Activated naive CD8-positive, alpha-beta T cell treated with anti-CD3 and anti-CD28 coated beads for 36 hours (primary cell): ENCODE measurements around the gene PEAK3. TPM values are rescaled to one million over a fixed set of nuclear protein-coding genes. Genes with fewer than 3 reads are reported as not detected.

Source experiments
- DNase-seq: peaks from one replicate; pipeline ENCODE4 v3.0.0; 2021
- H3K27ac Mint-ChIP-seq: one replicate; pipeline ENCODE4 v1.8.0; 2022; ENCODE audit warnings: mild to moderate bottlenecking, moderate library complexity, mixed read lengths
- H3K27me3 Mint-ChIP-seq: one replicate; pipeline ENCODE4 v1.8.0; 2022; ENCODE audit warnings: mild to moderate bottlenecking, mixed read lengths
- H3K36me3 Mint-ChIP-seq: one replicate; pipeline ENCODE4 v1.8.0; 2021; ENCODE audit warnings: mild to moderate bottlenecking, mixed read lengths
- H3K4me1 Mint-ChIP-seq: one replicate; pipeline ENCODE4 v1.8.0; 2021; ENCODE audit warnings: mixed read lengths
- H3K4me3 Mint-ChIP-seq: one replicate; pipeline ENCODE4 v1.8.0; 2022; ENCODE audit warnings: mild to moderate bottlenecking, moderate library complexity, mixed read lengths
- H3K9me3 Mint-ChIP-seq: one replicate; pipeline ENCODE4 v1.8.0; 2022; ENCODE audit warnings: mixed read lengths
- total RNA-seq, 2 experiments: library from RNA; stranded (reverse); gene quantifications; one replicate each; pipeline ENCODE4 v1.2.3, GENCODE V29; 2021

Gene PEAK3
- total RNA-seq, 2 experiments from 2014 or later = not detected

DNA sequence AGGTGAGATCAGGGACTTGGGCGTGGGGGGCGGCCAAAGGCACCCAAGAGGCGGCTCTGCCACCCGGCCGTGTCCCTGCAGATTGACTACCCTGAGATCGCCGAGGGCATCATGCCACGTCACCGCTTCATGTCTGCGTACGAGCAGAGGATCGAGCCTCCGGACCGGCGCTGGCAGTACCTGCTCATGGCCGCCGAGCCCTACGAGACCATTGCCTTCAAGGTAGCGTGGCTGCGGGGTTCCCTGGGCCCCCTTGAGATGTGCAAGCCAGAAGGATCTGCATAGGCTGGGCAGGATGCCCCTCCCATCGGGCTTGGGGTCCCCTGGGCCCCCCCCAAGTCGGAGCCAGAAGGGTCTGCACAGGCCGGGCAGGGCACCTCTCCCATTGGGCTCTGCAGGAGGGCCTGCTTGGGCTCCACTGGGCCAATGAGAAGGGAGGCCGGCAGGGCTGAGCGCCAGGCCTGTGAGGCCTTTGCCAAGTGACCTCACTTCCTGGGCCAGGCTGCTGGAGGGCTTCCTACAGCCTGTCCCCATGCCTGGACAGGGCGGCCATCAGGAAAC lies 35.1 kb downstream of the PEAK3 start:
- Mint-ChIP-seq H3K4me3 (no peak overlapping the region), H3K4me1 (peaks cover 8% of the 10 kb centered on the region), H3K9me3 (no peaks in the 10 kb centered on the region), H3K27me3 (peaks cover 4% of the 10 kb centered on the region), H3K36me3 (peaks cover 14% of the 10 kb centered on the region), H3K27ac (no peak overlapping the region)
- no peak for DNase-seq

DNA sequence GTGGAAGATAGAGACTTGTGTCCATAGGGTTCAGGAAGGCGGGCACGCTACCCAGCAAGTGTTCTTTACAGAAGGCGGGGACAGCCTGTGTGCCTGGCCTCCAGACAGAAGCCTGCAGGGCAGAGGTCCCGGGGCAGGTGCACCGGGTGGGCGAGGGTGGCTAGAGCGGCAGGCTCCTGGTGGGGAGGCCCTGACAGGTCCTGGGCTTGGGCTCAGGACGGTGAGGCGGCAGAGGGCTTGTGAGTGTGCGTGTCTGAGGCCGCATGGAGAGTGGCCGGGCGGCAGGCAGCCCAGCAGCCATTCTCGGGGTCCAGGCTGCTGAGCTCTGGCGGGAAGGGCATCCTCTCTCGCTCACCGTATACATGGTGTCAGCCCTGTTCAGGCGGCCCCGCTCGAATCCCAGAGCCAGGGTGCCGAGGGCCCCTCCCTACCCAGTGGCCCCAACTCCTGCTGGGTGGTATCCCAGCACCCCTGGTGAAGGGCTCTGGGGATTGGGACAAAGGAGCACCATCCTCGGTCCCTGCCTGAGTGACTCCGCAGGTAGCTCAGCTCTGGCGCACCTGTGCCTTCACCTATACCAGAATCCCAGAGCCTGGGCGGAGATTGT lies 35.9 kb downstream of the PEAK3 start:
- H3K36me3 Mint-ChIP-seq = peaks cover 17% of the 10 kb centered on the region
- DNase-seq = no peak
- no peak overlapping the region for H3K4me3 Mint-ChIP-seq
- H3K9me3 Mint-ChIP-seq = no peaks in the 10 kb centered on the region
- no peaks in the 10 kb centered on the region for H3K27me3 Mint-ChIP-seq
- no peak overlapping the region for H3K27ac Mint-ChIP-seq
- H3K4me1 Mint-ChIP-seq = peaks cover 15% of the 10 kb centered on the region

GRCh38 chr19:2245273-2245672 lies 36.7 kb downstream of the PEAK3 start:
- Mint-ChIP-seq H3K4me1 (peaks cover 24% of the 10 kb centered on the region), H3K9me3 (no peaks in the 10 kb centered on the region), H3K36me3 (peaks cover 26% of the 10 kb centered on the region)

GRCh38 chr19:2244486-2244885 lies 37.5 kb downstream of the PEAK3 start:
- Mint-ChIP-seq H3K27me3 (no peaks in the 10 kb centered on the region), H3K4me1 (peaks cover 30% of the 10 kb centered on the region), H3K9me3 (no peaks in the 10 kb centered on the region), H3K27ac (no peak overlapping the region), H3K36me3 (peaks cover 32% of the 10 kb centered on the region), H3K4me3 (no peak overlapping the region)
- no peak for DNase-seq

More at GRCh38 chr19:2245273-2245672, 36.7 kb downstream of the PEAK3 start:
- no peaks in the 10 kb centered on the region for H3K27me3 Mint-ChIP-seq
- H3K27ac Mint-ChIP-seq = no peak overlapping the region
- DNase-seq = no peak
- H3K4me3 Mint-ChIP-seq = no peak overlapping the region

- no peak overlapping the region for H3K27ac Mint-ChIP-seq
- H3K9me3 Mint-ChIP-seq = no peaks in the 10 kb centered on the region
- H3K36me3 Mint-ChIP-seq = peaks cover 35% of the 10 kb centered on the region
- H3K4me3 Mint-ChIP-seq = no peak overlapping the region
- H3K4me1 Mint-ChIP-seq = peaks cover 32% of the 10 kb centered on the region
- H3K27me3 Mint-ChIP-seq = no peaks in the 10 kb centered on the region
- DNase-seq = no peak
Observed at GRCh38 chr19:2244125-2244411, 37.9 kb downstream of the PEAK3 start.

DNA sequence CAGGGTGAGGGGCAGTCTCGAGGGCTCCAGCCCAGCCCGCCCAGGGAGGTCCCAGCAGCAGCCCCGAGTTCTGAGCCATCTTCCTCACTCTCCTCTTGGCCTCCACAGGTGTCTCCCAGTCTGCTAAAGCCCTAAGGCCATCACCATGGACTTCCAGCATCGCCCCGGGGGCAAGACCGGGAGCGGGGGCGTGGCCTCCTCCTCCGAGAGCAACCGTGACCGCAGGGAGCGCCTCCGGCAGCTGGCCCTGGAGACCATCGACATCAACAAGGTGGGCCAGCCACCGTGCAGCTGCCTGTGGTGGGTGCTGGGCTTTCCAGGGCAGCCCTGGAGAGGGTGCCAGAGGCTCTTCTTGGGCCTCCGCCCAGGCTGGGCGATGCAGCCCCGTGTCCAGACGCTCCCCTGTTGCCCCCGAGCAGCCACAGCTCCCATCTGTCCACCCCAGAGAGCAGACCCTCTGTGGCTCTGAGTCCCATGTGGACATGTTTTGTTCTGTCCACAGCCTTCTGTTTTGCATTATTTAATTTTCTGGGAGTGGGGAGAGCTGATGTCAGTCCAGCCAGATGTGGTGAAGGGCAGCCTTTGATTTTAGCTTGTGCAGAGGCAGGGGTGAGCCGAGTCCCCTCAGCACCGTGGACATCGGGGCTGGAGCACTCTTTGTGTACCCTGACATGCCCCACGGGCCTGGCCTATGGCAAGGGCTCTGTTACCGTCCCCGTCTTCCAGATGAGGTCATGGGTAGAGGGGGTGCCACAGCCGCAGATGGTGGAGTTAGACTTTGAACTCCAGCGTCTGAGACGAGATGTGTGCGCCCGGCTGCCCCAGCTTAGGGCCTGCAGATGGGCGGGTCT lies 38.5 kb downstream of the PEAK3 start:
- no peak overlapping the region for H3K4me3 Mint-ChIP-seq
- no peak for DNase-seq
- no peaks in the 10 kb centered on the region for H3K9me3 Mint-ChIP-seq
- no peak overlapping the region for H3K27ac Mint-ChIP-seq
- H3K36me3 Mint-ChIP-seq = peaks cover 40% of the 10 kb centered on the region
- peaks cover 38% of the 10 kb centered on the region for H3K4me1 Mint-ChIP-seq
- H3K27me3 Mint-ChIP-seq = no peaks in the 10 kb centered on the region

- no peak overlapping the region for H3K4me3 Mint-ChIP-seq
Observed at GRCh38 chr19:2242816-2243215, 39.2 kb downstream of the PEAK3 start.

DNA sequence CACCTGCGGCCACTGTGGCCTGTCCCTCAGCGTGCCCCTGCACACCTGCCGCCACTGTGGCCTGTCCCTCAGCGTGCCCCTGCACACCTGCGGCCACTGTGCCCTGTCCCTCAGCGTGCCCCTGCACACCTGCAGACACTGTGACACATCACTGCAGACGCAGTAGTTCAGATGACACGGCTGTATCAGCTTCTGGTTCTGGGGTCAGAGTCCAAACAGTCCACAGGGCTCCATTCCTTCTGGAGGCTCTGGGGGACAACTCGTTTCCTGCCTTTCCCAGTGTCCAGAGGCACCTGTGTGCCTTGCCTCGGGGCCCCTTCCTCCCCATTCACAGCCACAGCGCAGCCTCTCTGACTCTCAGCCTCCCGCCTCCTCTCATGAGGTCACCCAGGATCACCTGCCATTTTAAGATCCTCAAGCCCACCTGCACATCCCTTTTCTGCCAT lies 39.9 kb downstream of the PEAK3 start:
- Mint-ChIP-seq H3K9me3 (no peaks in the 10 kb centered on the region), H3K27ac (no peak overlapping the region), H3K4me1 (peaks cover 47% of the 10 kb centered on the region), H3K27me3 (no peaks in the 10 kb centered on the region), H3K36me3 (peaks cover 54% of the 10 kb centered on the region), H3K4me3 (peak overlapping the region; percentile 14)
- no peak for DNase-seq

More at GRCh38 chr19:2242816-2243215, 39.2 kb downstream of the PEAK3 start:
- Mint-ChIP-seq H3K9me3 (no peaks in the 10 kb centered on the region), H3K27me3 (no peaks in the 10 kb centered on the region), H3K4me1 (peaks cover 44% of the 10 kb centered on the region), H3K27ac (no peak overlapping the region), H3K36me3 (peaks cover 47% of the 10 kb centered on the region)
- no peak for DNase-seq

GRCh38 chr19:2240881-2241760 lies 40.9 kb downstream of the PEAK3 start:
- H3K36me3 Mint-ChIP-seq = peaks cover 62% of the 10 kb centered on the region

GRCh38 chr19:2239771-2240770 lies 41.9 kb downstream of the PEAK3 start:
- no peak for DNase-seq
- H3K4me1 Mint-ChIP-seq = peaks cover 55% of the 10 kb centered on the region
- peaks cover 63% of the 10 kb centered on the region for H3K36me3 Mint-ChIP-seq
- H3K27me3 Mint-ChIP-seq = no peaks in the 10 kb centered on the region
- H3K9me3 Mint-ChIP-seq = no peaks in the 10 kb centered on the region
- peak overlapping the region; percentile 99 for H3K4me3 Mint-ChIP-seq
- peak overlapping the region; percentile 100 for H3K27ac Mint-ChIP-seq

More at GRCh38 chr19:2240881-2241760, 40.9 kb downstream of the PEAK3 start:
- Mint-ChIP-seq H3K27ac (peak overlapping the region; percentile 45), H3K4me3 (peak overlapping the region; percentile 99), H3K9me3 (no peaks in the 10 kb centered on the region), H3K4me1 (peaks cover 52% of the 10 kb centered on the region), H3K27me3 (no peaks in the 10 kb centered on the region)
- DNase-seq = no peak

- H3K36me3 Mint-ChIP-seq = peaks cover 62% of the 10 kb centered on the region
- H3K27me3 Mint-ChIP-seq = no peaks in the 10 kb centered on the region
- peaks cover 62% of the 10 kb centered on the region for H3K4me1 Mint-ChIP-seq
- no peak for DNase-seq
- no peaks in the 10 kb centered on the region for H3K9me3 Mint-ChIP-seq
- H3K27ac Mint-ChIP-seq = peak overlapping the region; percentile 100
- H3K4me3 Mint-ChIP-seq = peak overlapping the region; percentile 99
Observed at GRCh38 chr19:2239173-2239572, 42.8 kb downstream of the PEAK3 start.

DNA sequence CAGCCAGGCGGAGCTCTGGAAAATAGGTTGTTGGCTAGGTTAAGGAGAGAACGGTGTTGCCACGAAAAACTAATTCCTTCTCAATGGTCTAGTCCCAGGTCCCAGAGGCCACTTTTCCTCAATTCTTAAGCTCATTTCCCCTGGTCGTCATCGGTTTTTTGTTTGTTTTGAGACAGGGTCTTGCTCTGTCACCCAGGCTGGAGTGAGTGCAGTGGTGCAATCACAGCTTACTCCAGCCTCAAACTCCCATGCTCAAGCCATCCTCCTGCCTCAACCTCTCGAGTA lies 44.2 kb downstream of the PEAK3 start:
- Mint-ChIP-seq H3K4me3 (peak overlapping the region; percentile 99), H3K4me1 (peaks cover 67% of the 10 kb centered on the region), H3K27ac (peak overlapping the region; percentile 100), H3K36me3 (peaks cover 65% of the 10 kb centered on the region), H3K9me3 (no peaks in the 10 kb centered on the region), H3K27me3 (no peaks in the 10 kb centered on the region)
- DNase-seq = no peak

DNA sequence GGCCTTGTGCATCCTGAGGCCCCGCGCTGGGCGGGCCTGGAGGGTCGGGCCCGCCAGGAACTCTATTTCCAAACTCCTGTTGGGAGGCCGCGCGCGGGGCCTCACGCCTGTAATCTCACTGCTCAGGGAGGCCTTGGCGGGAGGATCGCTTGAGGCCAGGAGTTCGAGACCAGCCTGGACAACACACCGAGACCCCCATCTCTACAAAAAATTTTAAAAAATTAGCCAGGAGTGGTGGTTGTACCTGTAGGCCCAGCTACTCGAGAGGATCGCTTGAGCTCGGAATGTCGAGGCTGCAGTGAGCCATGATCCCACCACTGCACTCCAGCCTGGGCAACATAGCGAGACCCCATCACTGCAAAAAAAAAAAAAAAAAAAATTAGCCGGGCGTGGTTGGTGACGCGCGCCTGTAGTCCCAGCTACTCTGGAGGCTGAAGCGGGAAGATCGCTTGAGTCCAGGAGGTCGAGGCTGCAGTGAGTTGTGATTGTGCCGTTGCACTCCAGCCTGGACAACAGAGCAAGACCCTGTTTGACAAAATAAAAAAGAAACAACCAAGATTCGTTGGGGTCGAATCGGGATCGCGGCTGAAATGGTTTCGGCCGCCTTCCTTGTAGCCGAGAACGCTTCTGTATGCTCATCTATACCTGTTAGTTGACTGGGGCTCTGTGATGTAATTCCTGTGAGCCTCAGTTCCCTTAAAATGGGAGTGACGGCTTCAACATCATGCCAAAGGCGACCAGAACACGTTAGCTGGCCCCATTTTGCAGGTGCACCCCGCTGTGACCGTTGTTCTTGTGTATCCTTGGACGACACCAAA lies 44.7 kb downstream of the PEAK3 start:
- Mint-ChIP-seq H3K9me3 (no peaks in the 10 kb centered on the region), H3K4me1 (peaks cover 64% of the 10 kb centered on the region), H3K27me3 (no peaks in the 10 kb centered on the region), H3K36me3 (peaks cover 60% of the 10 kb centered on the region), H3K27ac (peak overlapping the region; percentile 100), H3K4me3 (peak overlapping the region; percentile 99)
- DNase-seq = no peak
